Keratinocyte (primary cell): ENCODE results near the gene CCR7. TPM values are rescaled to one million over a fixed set of nuclear protein-coding genes. Genes with fewer than 3 reads are reported as not detected.

ENCODE experiments used
- DNase-seq: peaks from one replicate; pipeline ENCODE4 v3.0.0-alpha.2; 2011; ENCODE audit warnings: low read depth, missing footprints, low spot score
- FAIRE-seq: peaks from 2 replicates; lab custom pipeline; 2011; peaks lifted over from hg19 to GRCh38; lab: Jason Lieb, UNC
- H2AFZ ChIP-seq: 2 replicates; pipeline ENCODE4 v1.6.0; 2012; ENCODE audit warnings: low read length, control low read depth, inconsistent platforms; ENCODE audit not compliant: control insufficient read depth
- H3K27ac ChIP-seq: 2 replicates; pipeline ENCODE4 v1.5.1; 2011; ENCODE audit warnings: low read length; ENCODE audit not compliant: control insufficient read depth, insufficient read depth
- H3K27me3 ChIP-seq: 3 replicates; pipeline ENCODE4 v1.6.0; 2011; ENCODE audit warnings: low read length; ENCODE audit not compliant: control insufficient read depth, insufficient read depth; ENCODE audit errors: extremely low read depth
- H3K36me3 ChIP-seq, 2 experiments: 2 replicates in 1 of 2; 3 replicates in 1 of 2; pipeline ENCODE4 v1.5.1; 2011; ENCODE audit warnings: low read length in 2 of 2, mild to moderate bottlenecking in 1 of 2; ENCODE audit not compliant: control insufficient read depth in 2 of 2, insufficient read depth in 2 of 2; ENCODE audit errors: extremely low read depth in 1 of 2
- H3K4me1 ChIP-seq: 3 replicates; pipeline ENCODE4 v1.5.1; 2011; ENCODE audit warnings: low read length; ENCODE audit not compliant: control insufficient read depth, insufficient read depth; ENCODE audit errors: extremely low read depth
- H3K4me2 ChIP-seq: 3 replicates; pipeline ENCODE4 v1.6.0; 2011; ENCODE audit warnings: low read depth, low read length; ENCODE audit not compliant: control insufficient read depth, insufficient read depth; ENCODE audit errors: extremely low read depth
- H3K4me3 ChIP-seq, 3 experiments: fragments of 200-600 bp in 1 of 3; sonication (generic) in 1 of 3; 2 replicates in 2 of 3; 3 replicates in 1 of 3; pipeline ENCODE4 v1.5.1; 2011 to 2016; ENCODE audit warnings: low read length in 3 of 3, mild to moderate bottlenecking in 3 of 3, control low read depth in 2 of 3, inconsistent platforms in 1 of 3, low read depth in 1 of 3, mixed read lengths in 1 of 3, mixed run types in 1 of 3, moderate library complexity in 1 of 3; ENCODE audit not compliant: control insufficient read depth in 2 of 3, insufficient read depth in 2 of 3; ENCODE audit errors: extremely low read depth in 1 of 3
- H3K79me2 ChIP-seq: 2 replicates; pipeline ENCODE4 v1.6.0; 2012; ENCODE audit warnings: low read length; ENCODE audit not compliant: control insufficient read depth, insufficient read depth
- H3K9ac ChIP-seq: 3 replicates; pipeline ENCODE4 v1.6.0; 2011; ENCODE audit warnings: low read length; ENCODE audit not compliant: control insufficient read depth, insufficient read depth; ENCODE audit errors: extremely low read depth
- H3K9me1 ChIP-seq: 3 replicates; pipeline ENCODE4 v1.6.0; 2011; ENCODE audit warnings: low read length; ENCODE audit not compliant: control insufficient read depth, insufficient read depth; ENCODE audit errors: extremely low read depth
- H3K9me3 ChIP-seq: 2 replicates; pipeline ENCODE4 v1.5.1; 2012; ENCODE audit warnings: low read depth, low read length; ENCODE audit not compliant: control insufficient read depth
- H4K20me1 ChIP-seq: 3 replicates; pipeline ENCODE4 v1.6.0; 2011; ENCODE audit warnings: low read length; ENCODE audit not compliant: control insufficient read depth, insufficient read depth; ENCODE audit errors: extremely low read depth
- EZH2 ChIP-seq: IDR thresholded peaks from one replicate; pipeline ENCODE4 v1.6.1; 2012; ENCODE audit warnings: inconsistent platforms, mild to moderate bottlenecking, low read length, moderate library complexity
- dilution Hi-C: fragments of 300-500 bp; cut with MboI; formaldehyde crosslinking; loops from one replicate; pipeline ENCODE4 v1.7.0; 2020; ENCODE audit warnings: low sequenced_read_pairs; ENCODE audit not compliant: extremely low pct_ligation_motif_present
- polyA plus RNA-seq, 5 experiments: library from polyadenylated mRNA; depleted of rRNA in 3 of 5; stranded (reverse) in 3 of 5; stranded (forward) in 1 of 5; unstranded in 1 of 5; fragments of >200 nt; gene quantifications; 1 replicate in 1 of 5; 2 replicates in 3 of 5; 3 replicates in 1 of 5; pipeline versions ENCODE4 v1.2.1 to v1.2.3, GENCODE V29; 2011 to 2012; ENCODE audit warnings: missing spikeins in 2 of 5, low read depth in 1 of 5, low replicate concordance in 1 of 5
- TF ChIP-seq, protein P1 (sequence below), 3 experiments: IDR thresholded peaks in 1 of 3; conservative IDR thresholded peaks in 1 of 3; optimal IDR thresholded peaks in 1 of 3; 2 replicates in 2 of 3; 3 replicates in 1 of 3; pipeline versions ENCODE3 to v1.5.1; 2011; ENCODE audit warnings: low read length in 3 of 3, mild to moderate bottlenecking in 3 of 3, moderate library complexity in 2 of 3, control low read depth in 1 of 3, inconsistent platforms in 1 of 3; ENCODE audit not compliant: insufficient read depth in 2 of 3; ENCODE audit errors: extremely low read depth in 1 of 3

CCR7 gene
- polyA plus RNA-seq, 1 donor (not counting 4 experiments of a cell fraction or from before 2014, with no cell fraction given): 0.16 TPM

DNA sequence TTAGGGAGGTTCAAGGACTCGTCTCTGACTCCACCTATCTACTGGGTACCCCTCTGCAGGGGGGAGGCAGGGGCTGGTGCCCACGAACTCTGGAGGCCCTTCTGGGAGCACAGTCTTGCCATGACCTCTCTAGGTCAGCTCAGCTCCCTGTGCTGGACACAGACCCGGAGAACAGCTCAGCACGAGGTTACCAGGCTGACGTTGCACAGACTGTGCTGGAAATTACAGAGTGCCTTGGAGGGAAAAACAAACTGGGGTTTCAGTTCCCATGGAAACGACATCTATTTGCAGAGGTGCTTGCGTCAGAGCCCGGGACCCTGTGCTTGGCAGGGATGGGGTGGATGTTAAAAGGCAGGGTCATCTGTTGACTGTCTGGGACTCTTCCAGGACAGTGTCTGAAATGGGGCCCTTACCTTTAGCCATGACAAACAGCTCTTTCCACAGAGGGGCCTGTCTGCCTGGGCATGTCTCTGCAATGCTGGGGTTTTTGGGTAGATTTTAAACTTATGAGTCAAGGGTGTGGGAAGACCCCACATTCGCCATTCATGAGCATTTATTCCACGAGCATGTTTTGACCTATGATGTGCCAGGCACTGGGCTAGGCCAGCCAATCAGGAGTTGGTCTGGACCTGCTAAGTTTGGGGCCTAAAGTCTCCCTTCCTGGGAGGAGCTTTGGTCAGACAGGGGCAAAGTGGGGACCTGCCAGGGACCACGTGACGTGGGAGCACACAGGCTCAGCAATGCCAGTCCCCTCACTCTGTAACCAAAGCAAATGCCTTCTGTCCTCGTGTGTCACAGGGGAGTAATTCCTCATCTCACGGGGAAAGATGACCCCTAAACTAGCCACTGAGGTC, 22.5 kb downstream of the CCR7 start:
- TF ChIP-seq, protein P1, sequence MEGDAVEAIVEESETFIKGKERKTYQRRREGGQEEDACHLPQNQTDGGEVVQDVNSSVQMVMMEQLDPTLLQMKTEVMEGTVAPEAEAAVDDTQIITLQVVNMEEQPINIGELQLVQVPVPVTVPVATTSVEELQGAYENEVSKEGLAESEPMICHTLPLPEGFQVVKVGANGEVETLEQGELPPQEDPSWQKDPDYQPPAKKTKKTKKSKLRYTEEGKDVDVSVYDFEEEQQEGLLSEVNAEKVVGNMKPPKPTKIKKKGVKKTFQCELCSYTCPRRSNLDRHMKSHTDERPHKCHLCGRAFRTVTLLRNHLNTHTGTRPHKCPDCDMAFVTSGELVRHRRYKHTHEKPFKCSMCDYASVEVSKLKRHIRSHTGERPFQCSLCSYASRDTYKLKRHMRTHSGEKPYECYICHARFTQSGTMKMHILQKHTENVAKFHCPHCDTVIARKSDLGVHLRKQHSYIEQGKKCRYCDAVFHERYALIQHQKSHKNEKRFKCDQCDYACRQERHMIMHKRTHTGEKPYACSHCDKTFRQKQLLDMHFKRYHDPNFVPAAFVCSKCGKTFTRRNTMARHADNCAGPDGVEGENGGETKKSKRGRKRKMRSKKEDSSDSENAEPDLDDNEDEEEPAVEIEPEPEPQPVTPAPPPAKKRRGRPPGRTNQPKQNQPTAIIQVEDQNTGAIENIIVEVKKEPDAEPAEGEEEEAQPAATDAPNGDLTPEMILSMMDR (optimal IDR thresholded peaks at IDR 0.05 in 1 of 3, IDR thresholded peaks at IDR 0.05 in 1 of 3, conservative IDR thresholded peaks at IDR 0.05 in 1 of 3; ENCODE audit: extremely low read depth in 1 of 3, insufficient read depth in 2 of 3, low read length in 3 of 3): no peak
- TF ChIP-seq EZH2: no peak
- dilution Hi-C loops: no loop called here
- peak; percentile 85 for FAIRE-seq
- Histone ChIP-seq H4K20me1 (no peaks in the 10 kb centered on the region), H3K4me1 (peaks cover 44% of the 10 kb centered on the region), H3K27ac (peak overlapping the region; percentile 71), H3K79me2 (no peaks in the 10 kb centered on the region), H3K27me3 (no peaks in the 10 kb centered on the region), H3K4me2 (peak overlapping the region; percentile 72), H3K9ac (peak overlapping the region; percentile 45), H3K9me3 (no peaks in the 10 kb centered on the region), H3K4me3 (no peak overlapping the region), H3K9me1 (peaks cover 4% of the 10 kb centered on the region), H2AFZ (no peak overlapping the region), H3K36me3 (no peaks in the 10 kb centered on the region)
- DNase-seq: no peak

DNA sequence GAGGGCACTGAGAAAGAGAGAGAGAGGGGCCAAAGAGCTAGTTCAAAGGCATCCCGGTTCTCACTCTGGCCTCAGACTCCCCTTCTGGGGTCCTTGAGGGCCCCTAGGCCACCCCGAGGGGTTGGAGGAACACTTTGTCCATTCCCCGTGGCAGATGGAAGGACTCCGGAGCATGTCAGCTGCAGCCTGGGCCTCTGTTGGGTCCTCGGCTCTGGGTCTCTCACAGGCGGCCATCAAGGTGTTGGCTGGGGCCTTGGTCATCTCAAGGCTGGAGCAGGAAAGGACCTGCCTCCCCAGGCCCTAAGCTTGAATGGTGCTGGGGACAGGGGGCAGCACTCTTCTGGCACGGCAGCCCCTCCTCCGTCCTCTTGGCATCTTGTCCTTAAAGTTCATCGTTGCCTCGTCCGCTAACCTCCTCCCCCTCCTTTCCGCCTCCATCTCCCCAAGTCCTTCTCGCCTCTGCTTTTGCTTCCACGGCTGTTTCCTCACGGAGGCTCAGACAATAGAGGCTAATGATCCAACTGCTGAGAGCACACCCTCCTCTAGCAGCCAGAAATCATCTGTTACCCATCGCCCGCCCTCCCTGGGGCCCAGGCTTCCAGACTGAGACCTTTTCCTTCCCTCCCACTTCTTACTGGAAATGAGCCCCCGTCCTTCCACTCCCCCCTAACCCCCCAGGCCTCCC, 23.3 kb downstream of the CCR7 start:
- no peaks in the 10 kb centered on the region for H3K79me2 ChIP-seq
- H3K4me3 ChIP-seq: no peak overlapping the region
- FAIRE-seq (no peak), DNase-seq (no peak)
- H3K27me3 ChIP-seq: no peaks in the 10 kb centered on the region
- H3K36me3 ChIP-seq: no peaks in the 10 kb centered on the region
- peaks cover under 1% of the 10 kb centered on the region for H3K9me1 ChIP-seq
- H3K4me2 ChIP-seq: peak overlapping the region; percentile 72
- peaks cover 44% of the 10 kb centered on the region for H3K4me1 ChIP-seq
- H3K9me3 ChIP-seq: no peaks in the 10 kb centered on the region
- H4K20me1 ChIP-seq: no peaks in the 10 kb centered on the region
- TF ChIP-seq, protein P1 (optimal IDR thresholded peaks at IDR 0.05 in 1 of 3, IDR thresholded peaks at IDR 0.05 in 1 of 3, conservative IDR thresholded peaks at IDR 0.05 in 1 of 3; ENCODE audit: extremely low read depth in 1 of 3, insufficient read depth in 2 of 3, low read length in 3 of 3): no peak
- no peak for TF ChIP-seq EZH2
- H3K27ac ChIP-seq: peak overlapping the region; percentile 71
- no peak overlapping the region for H2AFZ ChIP-seq
- H3K9ac ChIP-seq: peak overlapping the region; percentile 45
- dilution Hi-C loops: no loop called here
